Lower leg skin (tissue), 3 donors: ENCODE data around the gene ACTN3.

Experiments
- CTCF ChIP-seq, 3 donors: fragments of 450-650 bp; IDR thresholded peaks; one replicate each; pipeline ENCODE4 v1.5.1; 2016; ENCODE audit warnings: antibody characterized with exemption in 3 of 3, mild to moderate bottlenecking in 3 of 3, moderate library complexity in 2 of 3
- POLR2A ChIP-seq, 2 donors: fragments of 450-650 bp; IDR thresholded peaks; one replicate each; pipeline ENCODE4 v1.6.1; 2016 to 2017; ENCODE audit warnings: antibody characterized with exemption in 2 of 2, mild to moderate bottlenecking in 1 of 2, moderate library complexity in 1 of 2

- TF ChIP-seq POLR2A (IDR thresholded peaks at IDR 0.05) (no peak), CTCF (IDR thresholded peaks at IDR 0.05) (no peak)
Observed at GRCh38 chr11:66529655-66530054, 17.0 kb upstream of the ACTN3 start.
